Activated CD4-positive, alpha-beta T cell treated with anti-CD3 and anti-CD28 coated beads, Interleukin-2, Interleukin-6, amounts not matched to agents 100 ng/mL and 50 ng/mL, durations not matched to agents 16 hours and 8 hours (primary cell): Measurements from ENCODE around the gene DNAJC8.

Experiments used
- DNase-seq: peaks from one replicate; pipeline ENCODE4 v3.0.0-alpha.2; 2020

Gene DNAJC8

DNA sequence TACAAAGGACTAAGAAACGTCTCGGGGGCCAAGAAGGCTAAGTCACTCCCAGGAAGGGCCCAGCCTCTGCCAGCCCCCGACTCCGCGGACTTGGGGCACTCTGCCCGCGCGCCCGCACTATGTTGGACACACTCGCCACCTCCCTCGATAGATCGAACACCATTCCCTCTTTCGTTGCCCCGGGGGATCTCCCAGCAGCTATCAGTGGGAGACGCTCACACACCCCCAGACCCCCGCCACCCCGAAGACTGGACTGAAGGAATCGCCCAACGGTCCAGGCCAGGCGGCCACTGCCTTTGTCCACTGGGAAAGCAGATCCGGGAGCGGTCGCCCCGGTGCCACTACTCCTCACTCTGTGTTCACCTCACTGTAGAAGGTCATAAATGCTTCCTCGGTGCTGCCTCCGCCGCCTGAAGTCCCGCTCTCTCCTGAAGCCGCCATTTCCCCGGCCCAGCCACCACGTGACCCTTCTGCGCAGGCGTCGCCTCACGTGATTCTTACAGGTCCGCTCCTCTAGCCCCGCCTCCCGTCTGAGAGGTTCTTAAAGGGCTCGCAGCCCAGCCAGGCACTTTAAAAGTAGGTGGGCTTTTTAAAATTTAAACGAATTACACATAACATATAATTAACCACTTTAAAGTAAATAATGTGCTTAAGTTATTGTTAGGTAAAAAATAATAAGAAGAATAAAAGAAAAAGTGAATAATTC is at the start of gene DNAJC8:
Gene DNAJC8 (minus strand): TSS at position 472 of the 706 bp plus-strand sequence. CDS start 31 bp downstream, at position 441.
- peak; percentile 95 for DNase-seq

DNA sequence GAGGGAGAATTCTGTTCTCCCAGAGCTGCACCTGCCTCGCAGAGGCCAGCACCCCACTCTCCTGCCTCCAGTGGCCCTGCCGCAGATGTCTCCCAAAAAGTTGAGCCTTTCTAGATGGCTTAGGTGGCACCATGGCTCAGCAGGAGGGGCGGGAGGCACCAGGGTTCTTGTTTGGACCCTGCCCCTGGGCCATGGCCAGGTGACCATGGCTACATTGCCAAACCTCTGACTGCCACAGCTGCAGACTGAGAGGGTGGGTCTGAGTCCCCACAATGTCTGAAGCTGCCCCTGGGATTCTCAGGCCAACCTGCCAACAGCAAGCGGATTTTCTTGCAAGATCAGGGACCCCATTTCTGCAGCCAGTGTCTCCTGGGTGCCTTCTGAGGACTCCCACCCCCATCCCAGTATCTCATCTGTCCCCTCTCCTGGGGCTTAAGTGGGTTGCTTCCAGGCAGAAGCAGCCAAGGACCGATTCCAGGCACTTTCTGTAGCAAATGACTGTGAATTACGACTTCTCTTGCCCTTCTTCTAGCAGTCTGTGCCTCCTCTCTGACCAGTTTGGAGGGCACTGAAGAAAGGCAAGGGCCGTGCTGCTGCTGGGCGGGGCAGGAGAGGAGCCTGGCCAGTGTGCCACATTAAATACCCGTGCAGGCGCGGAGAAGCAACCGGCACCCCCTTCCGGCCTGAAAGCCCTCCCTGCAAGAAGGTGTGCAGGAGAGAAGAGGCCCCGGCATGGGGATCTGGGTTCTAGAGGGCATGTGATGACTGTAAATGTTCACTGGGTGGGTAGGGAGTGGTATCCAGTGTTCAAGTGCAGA is 49.0 kb upstream of the DNAJC8 start:
- no peak for DNase-seq

DNA sequence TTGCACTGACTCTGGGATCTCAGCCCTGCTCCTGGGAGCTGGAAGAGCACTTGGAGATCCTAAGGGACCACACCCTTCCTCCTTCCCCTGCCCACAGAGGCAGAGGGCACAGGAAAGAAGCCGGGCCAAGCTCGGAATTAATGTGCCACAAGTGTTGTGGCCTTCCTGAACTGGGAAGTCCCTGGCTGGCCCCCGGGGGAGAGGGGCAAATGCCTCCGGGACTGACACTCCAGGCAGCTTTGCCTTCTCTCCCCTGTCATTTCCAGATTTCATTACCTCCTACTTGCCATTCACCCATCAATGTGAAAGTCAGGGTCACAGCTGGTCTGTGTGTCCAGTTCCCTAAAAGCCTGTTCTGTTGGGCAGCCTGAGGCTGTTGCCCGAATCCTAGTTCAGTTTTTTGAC is 48.1 kb upstream of the DNAJC8 start:
- no peak for DNase-seq

DNA sequence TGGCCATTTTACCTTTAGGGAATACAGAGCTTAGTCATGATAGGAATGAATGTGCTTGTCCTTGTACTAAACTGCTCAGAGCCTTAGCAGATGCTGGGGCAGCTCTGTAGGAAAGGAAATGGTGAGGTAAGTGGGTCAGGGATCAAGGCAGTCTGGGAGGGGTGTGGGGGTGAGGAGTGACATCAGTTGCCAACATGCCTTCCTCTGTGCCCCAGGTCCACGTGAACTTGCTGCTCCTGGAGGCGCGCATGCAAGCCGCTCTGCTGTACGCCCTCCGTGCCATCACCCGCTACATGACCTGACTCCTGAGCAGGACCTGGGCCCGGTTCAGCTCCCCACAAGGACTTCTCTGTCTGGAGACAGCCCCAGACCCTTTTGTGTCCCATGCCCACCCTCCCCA is 47.7 kb upstream of the DNAJC8 start:
- no peak for DNase-seq

GRCh38 chr1:28279721-28280120 is 46.9 kb upstream of the DNAJC8 start:
- DNase-seq, result no peak

DNA sequence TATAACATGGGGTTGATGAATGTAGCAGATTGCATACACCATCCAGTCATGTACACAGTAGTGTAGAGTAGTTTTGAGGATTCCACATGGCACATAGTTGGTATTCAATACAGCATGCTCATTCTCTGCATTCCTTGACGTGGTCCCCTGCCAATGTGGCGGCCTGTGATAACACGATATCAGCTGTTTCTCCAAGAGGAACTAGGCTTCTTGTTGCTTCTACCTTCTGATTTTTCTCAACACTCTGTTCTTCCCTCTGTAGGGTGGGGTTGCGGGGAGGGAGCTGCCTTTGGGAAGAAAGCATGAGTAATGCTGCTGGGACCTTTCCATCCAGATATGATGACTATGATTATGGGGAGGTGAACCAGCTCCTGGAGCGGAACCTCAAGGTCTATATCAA is 45.9 kb upstream of the DNAJC8 start:
- DNase-seq, result no peak

DNA sequence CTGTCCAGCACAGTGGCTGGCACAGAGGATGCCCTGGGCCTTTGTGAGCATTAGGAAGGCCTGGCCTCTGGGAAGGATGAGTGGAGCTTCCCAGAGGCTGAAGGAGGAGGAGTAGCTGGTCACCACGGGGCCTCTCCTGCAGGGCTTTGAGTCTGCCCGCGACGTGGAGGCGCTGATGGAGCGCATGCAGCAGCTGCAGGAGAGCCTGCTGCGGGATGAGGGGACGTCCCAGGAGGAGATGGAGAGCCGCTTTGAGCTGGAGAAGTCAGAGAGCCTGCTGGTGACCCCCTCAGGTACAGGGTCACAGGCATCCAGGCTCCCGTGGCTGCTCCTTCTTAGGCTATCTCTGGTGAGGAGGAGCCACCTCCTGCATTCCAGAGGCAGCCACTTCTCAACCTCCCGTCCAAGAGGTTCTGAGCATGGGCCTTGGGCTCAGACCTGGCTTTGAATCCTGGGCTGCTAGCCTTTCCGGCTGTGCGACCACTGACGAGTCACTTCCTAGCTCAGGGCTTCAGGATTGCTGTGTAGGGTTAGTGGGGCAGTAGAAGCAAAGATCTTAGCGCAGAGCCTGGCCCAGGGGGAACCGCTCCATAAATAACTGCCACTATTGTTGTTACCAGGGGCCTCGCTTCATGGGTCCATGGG is 40.5 kb upstream of the DNAJC8 start:
- DNase-seq, result no peak

GRCh38 chr1:28272215-28272852 is 39.5 kb upstream of the DNAJC8 start:
- DNase-seq, result no peak

GRCh38 chr1:28269529-28269928 is 36.7 kb upstream of the DNAJC8 start:
- no peak for DNase-seq

- no peak for DNase-seq
Observed at GRCh38 chr1:28267633-28268032, 34.8 kb upstream of the DNAJC8 start.

DNA sequence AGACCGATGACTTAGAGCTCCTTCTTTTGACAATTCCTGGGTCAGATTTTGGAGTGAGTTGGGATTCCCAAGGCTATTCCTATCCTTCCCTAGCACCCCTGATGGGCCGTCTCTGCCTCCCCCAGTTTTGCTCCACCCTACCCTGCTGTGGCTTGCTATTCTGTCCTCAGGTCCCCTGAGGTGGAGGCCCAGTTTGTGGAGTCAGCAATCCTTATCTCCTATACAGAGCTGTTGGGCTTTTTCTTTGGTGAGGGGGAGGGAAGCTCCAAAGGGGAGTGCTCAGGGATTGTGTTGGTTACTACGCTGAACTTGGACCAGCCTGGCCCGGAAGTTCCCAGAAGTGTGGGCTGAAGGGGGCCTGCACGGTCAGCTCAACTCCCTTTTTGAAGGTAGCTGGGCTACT is 34.1 kb upstream of the DNAJC8 start:
- no peak for DNase-seq

DNA sequence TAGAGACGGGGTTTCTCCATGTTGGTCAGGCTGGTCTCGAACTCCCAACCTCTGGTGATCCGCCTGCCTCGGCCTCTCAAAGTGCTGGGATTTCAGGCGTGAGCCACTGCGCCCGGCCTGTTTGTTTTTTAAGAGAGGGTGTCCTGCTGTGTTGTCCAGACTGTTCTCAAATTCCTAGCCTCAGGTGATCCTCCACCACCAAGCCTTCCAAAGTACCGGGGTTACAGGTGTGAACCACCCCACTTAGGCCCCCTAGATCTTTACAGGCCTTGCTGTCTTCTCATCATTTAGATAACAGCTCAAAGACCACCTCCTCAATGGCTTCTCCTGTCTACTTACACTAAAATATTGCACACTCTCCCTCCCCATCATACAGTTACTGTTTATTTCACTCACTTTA is 32.7 kb upstream of the DNAJC8 start:
- DNase-seq, result no peak

GRCh38 chr1:28264897-28265296 is 32.1 kb upstream of the DNAJC8 start:
- no peak for DNase-seq

- DNase-seq, result no peak
Observed at GRCh38 chr1:28260803-28261174, 28.0 kb upstream of the DNAJC8 start.

DNA sequence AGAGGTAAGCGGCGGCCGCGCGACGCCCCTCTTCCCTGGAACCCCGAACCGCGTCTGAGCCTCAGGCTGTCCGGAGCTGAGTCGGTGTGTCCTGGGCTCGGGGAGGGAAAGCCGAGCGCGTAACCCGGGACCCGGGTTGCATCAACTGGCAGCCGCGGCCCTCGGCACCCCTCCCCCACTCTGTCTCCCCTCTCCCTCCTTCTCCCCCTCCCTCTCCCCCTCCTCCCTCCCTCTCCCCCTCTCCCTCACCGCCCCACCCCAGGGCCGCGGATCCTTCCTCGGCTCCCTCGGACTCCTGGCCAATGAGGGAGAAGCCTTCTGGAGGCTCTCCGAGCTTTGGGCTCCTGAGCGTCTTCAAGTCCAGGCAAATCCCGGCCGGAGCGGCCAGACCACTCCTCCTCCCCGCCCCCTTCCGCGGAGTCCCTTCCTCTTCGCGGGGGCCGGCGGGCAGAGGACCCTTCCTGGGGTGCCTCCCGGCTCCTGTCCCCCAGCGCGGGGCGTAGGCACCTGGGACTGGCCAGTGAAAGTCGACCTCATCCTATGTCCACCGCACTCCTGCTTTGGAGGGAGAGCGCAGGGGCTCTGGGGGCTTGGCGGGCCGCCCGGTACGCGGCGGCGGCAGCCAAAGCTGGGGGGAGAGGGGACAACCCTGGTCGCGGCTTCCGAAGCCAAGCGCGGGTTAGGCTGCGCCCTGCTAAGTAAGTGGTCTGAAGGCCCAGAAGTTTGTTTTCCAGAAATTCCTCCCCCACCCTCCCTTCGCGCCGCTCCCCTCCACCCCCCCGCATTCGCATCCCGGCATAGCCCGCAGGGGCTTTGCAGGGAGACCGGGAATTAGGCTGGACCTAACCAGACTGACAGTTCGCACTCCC is 27.3 kb upstream of the DNAJC8 start:
- DNase-seq, result peak; percentile 39

- peak; percentile 100 for DNase-seq
Observed at GRCh38 chr1:28259252-28259933, 26.6 kb upstream of the DNAJC8 start, which contains the start of gene SESN2. Gene SESN2, plus strand, starts transcription at chr1:28259518. Its CDS starts 330 bp downstream, at chr1:28259848.

GRCh38 chr1:28258628-28259251 is 25.9 kb upstream of the DNAJC8 start:
- DNase-seq, result no peak

DNA sequence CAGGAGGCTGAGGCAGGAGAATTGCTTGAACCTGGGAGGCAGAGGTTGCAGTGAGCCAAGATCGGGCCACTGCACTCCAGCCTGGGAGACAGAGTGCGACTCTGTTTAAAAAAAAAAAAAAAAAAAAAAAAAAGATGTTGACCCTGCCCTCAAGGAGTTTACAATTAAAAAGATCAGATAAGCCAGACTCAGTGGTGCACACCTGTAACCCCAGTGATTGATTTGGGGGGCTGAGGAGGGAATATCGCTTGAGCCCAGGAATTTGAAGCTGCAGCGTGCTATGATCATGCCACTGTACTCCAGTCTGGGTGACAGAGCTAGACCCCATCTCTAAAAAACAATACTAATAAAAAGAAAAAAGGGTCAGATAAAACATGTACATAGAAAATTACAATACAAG is 24.9 kb upstream of the DNAJC8 start:
- no peak for DNase-seq

- peak; percentile 67 for DNase-seq
Observed at GRCh38 chr1:28256197-28256827, 23.5 kb upstream of the DNAJC8 start.

DNA sequence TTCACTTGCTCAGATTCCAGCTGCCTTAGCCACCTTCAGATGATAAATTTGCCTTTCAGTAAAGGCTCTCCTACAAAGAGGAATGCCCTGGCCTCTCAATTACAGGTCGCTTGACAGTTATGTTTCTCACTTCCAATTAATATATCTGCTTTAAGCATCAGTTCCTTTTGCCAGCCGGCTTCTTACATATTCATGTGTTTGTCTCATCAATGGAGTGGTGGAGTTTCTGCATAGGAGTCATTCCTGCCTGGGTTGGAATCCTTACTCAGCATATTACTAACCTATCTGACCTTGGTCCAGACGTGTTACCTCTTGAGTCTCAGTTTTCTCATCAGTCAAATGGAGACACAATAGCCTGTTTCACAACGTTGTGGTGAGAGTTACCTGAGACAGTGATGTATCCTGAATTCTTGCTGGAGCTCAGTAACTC is 17.1 kb upstream of the DNAJC8 start:
- no peak for DNase-seq
